ENCODE measurements around the gene LGR5.
"Not testable (repeated sequence)": the region's sequence is repeated elsewhere in the genome, so short reads cannot be mapped to it uniquely, and the experiment has no call there.

LGR5 gene

GRCh38 chr12:71475280-71475679 is 35.7 kb downstream of the LGR5 start:
- no peak for DNase-seq

GRCh38 chr12:71476513-71476912 is 36.9 kb downstream of the LGR5 start:
- no peak for DNase-seq

DNA sequence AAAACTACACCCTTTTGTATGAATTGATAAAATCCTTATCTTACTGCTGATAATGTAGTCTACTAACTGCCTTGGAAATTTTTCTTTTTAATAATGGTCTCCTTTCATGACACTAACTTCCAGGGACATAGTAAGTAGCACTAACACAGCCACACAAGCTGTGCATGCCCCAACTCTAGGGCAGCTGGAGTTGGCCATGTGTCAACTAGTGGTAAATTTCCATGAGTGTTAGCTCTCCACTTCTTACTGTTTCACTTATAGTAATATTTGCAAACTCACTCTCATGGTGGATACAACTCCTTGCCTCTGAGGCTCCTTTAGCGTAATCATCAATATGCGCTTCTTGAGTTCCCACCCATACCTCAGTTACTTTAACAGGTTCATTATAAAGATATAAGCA is 38.0 kb downstream of the LGR5 start:
- no peak for DNase-seq

GRCh38 chr12:71478270-71478669 is 38.7 kb downstream of the LGR5 start:
- no peak for DNase-seq

DNA sequence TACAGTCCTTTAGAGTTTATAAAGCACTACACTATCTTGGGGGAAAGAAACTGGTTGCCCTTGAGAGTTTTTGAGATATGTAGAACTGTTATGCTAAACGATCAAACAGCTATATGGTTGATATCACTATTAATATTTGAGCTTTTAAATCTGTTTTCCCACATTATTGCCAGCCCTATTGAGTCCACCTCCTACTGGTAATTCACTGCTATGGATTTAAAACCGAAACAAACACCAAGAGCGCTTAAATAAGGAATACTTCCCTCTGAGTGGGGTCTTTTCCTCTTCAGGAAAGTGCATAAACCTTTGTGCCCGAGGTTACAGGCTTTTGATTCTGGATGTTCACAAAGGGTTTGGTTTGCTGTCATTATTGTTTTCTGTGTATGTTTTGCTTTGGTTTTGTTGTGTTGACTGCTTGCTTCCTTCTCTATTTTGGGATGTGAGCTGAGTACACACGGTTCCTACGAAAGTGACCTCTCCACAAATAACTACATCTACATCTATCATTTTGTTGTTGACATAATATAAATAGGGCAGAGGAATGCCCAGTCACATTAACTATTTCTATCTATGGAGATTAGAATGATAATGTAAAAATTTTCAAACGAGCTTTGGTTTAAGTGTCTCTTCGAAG is 44.8 kb downstream of the LGR5 start:
- no peak for DNase-seq

GRCh38 chr12:71490844-71491243 is 51.2 kb downstream of the LGR5 start:
- DNase-seq: not testable (repeated sequence)

- no peak for DNase-seq
Measured at GRCh38 chr12:71492604-71493003, 53.0 kb downstream of the LGR5 start.

- no peak for DNase-seq
Measured at GRCh38 chr12:71499834-71500233, 60.2 kb downstream of the LGR5 start.

GRCh38 chr12:71503579-71504391 is 64.2 kb downstream of the LGR5 start:
- no peak for DNase-seq

GRCh38 chr12:71504476-71504875 is 64.9 kb downstream of the LGR5 start:
- DNase-seq: no peak

- no peak for DNase-seq
Measured at GRCh38 chr12:71509705-71510104, 70.1 kb downstream of the LGR5 start.

DNA sequence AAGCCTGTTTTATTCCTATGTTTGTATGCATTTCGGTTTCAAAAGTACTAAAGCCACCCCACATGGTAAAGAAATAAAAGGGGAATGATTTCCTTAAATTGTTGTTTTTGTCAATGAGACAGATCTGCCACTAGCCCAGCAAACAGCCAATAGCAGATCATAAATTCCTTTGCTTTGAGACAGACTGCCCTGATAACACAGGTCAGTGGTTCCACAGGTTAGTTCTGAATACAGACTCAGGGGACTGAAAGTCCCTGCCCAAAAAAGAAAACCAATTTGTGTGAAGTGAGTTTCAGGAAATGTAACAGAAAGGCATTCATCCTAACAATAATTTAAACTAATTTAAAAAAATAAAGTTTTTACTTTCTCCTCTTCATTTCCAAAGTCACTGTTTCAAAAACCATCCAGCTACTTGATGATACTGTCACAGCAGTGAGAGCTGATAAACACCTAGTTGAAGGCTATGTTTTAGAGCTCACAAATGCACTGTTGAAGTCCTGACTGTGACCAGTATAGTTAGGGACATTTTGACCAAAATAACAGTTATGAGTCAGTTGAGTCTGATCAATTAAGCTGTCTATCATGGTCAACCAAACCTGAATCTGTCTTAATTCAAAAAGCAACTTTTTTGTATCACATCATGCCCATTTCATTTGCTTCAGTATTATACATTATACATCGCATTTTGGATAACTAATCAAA is 77.7 kb downstream of the LGR5 start:
- DNase-seq: no peak

DNA sequence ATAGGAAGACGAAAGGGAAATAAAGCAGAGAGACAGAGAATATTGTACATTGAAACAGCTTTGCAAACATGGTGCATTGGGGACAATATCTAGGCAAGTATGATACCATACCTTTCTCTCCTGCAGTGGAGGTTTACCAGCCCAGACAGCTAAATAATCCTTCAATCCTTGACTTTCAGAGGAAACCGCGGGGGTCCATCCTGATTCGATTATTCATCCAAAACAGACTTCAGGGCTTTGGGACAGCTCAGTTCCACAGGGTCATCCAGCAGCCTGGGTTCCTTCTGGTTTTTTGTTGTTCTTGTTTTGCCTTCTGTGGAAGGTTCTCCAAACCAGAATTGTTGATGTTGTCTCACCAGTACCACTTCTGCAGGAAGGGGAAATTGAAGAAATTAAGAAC is 81.5 kb downstream of the LGR5 start:
- no peak for DNase-seq

- no peak for DNase-seq
Measured at GRCh38 chr12:71524626-71525025, 85.0 kb downstream of the LGR5 start.

DNA sequence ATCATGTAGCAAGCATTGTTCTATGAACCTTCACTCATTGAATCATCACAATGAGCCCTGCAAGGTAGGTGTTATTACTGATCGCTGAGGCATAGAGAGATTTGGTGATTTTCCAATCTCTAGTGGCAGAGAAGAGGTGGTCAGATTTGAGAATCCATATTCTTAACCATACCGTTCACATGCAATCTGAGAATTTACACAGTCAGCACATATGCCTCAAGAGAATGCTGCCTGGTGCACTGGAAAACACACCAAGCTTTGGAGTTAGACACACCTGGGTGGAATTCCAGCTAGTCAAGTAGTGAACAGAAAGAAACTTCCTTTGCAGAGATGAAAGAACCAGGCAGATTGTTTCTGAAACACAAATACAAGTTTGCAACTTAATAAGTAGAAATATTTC is 94.1 kb downstream of the LGR5 start:
- DNase-seq: no peak

DNA sequence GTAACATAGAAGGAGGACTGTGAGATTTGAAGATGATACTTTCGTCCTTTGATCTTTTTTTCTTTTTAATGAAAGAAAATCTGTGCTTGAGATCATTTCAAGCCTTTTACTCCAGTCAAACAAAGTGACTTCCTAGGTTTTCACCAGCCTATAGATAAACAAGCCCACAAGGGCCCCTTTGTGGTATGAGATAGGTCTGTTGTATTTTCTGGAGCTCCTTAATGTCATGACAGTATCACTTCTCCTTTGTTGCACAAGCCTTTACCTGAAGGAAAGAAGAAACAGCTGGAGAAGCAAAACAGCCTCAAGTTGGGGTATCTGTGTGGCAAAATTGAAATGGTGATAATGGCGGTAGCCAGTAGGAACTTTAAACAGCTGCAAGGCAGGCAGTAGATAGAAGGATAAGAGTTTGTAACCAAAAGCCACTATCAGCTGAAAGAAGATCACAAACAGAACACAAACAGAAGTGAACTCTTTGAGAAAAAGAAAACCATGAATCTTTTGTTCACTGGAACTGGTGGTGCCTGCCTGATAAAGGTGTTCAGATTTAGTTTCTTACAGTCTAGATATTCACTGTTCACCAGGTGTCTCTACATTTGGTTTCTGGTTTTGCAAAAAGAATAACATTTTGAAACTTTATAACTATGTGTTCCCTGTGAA is 96.8 kb downstream of the LGR5 start:
- DNase-seq: no peak

DNA sequence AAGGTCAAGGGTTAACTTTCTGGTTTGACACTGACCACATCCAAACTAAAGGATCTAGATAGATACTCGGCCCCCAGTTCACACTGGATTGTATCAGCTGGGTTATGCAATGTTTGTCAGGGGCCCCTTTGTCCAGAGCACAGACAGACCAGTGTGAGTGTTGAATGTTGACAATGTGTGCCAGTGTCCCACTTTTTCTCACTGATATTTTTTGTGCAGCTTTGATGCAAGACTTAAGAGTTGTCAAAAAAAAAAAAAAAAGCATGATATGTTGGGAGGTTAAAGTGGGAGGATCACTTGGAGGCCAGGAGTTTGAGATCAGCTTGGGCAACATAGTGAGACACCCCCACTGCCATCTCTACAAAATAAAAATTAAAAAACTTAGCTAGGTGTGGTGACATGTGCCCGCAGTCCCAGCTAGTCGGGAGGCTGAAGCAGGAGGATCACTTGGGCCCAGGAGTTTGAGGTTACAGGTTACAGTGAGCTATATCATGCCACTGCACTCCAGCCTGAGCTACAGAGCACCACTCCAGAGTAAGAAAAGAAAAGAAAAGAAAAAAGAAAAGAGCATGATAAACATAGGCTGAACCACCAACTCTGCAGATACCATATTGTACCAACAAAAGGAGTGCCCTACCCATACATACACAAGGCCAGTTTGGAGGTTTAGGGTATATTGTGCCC is 97.5 kb downstream of the LGR5 start:
- no peak for DNase-seq

DNA sequence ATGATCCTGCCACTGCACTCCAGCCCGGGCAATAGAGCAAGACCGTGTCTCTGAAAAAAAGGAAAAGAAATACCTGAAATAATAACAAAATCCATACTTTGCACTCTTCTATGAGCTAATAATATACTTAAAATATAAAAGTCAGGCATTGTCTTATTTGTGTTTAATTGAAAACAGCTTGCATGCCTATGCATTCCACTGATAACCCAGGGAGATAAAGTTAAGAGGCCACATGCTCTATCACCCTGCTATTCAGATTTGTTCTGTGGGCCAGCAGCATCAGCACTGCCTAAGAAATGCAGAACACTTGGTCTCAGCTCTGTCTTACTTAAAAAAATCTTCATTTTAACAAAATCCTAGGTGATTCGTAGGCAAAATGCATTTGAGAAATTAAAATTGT is 99.2 kb downstream of the LGR5 start:
- DNase-seq: no peak

GRCh38 chr12:71541583-71541982 is 102.0 kb downstream of the LGR5 start:
- no peak for DNase-seq

GRCh38 chr12:71546322-71546861 is 106.8 kb downstream of the LGR5 start:
- no peak for DNase-seq

- DNase-seq: no peak
Measured at GRCh38 chr12:71548893-71549292, 109.3 kb downstream of the LGR5 start.

- no peak for DNase-seq
Measured at GRCh38 chr12:71551529-71551928, 111.9 kb downstream of the LGR5 start.

Measured in activated CD8-positive, alpha-beta memory T cell treated with anti-CD3 and anti-CD28 coated beads for 24 hours (primary cell).